HEK293T (cell line): ENCODE measurements around the gene SLC25A30.

Source experiments
- CTCF ChIA-PET: fragments of 350-600 bp; formaldehyde crosslinking; extraction: SDS; loops from one replicate; lab custom pipeline; 2021; ENCODE audit warnings: antibody characterized with exemption, inconsistent platforms; lab: Yijun Ruan, JAX
- POLR2A ChIA-PET: fragments of 350-600 bp; formaldehyde crosslinking; extraction: SDS; loops from one replicate; lab custom pipeline; 2020; ENCODE audit warnings: antibody characterized with exemption, inconsistent platforms; lab: Yijun Ruan, JAX
- DNase-seq: peaks from one replicate; pipeline ENCODE4 v3.0.0; 2012; ENCODE audit warnings: mixed read lengths; ENCODE audit errors: extremely low spot score
- ARNT ChIP-seq: fragments of 450-650 bp; IDR thresholded peaks from 2 replicates; pipeline ENCODE4 v1.6.1; 2017; ENCODE audit warnings: mild to moderate bottlenecking
- BHLHE40 ChIP-seq: fragments of 450-650 bp; IDR thresholded peaks from 2 replicates; pipeline ENCODE4 v1.6.1; 2016; ENCODE audit warnings: mild to moderate bottlenecking, moderate library complexity, borderline replicate concordance
- CTBP1 ChIP-seq: fragments of 450-650 bp; IDR thresholded peaks from 2 replicates; pipeline ENCODE4 v1.6.1; 2016; ENCODE audit warnings: borderline replicate concordance
- ELF4 ChIP-seq: fragments of 450-650 bp; IDR thresholded peaks from 2 replicates; pipeline ENCODE4 v1.6.1; 2017; ENCODE audit warnings: antibody characterized with exemption
- FOXA1 ChIP-seq: fragments of 450-650 bp; IDR thresholded peaks from 2 replicates; pipeline ENCODE4 v1.6.1; 2016; ENCODE audit warnings: mild to moderate bottlenecking
- FOXK2 ChIP-seq: fragments of 450-650 bp; IDR thresholded peaks from 2 replicates; pipeline ENCODE4 v1.6.1; 2016; ENCODE audit warnings: mild to moderate bottlenecking
- FOXM1 ChIP-seq: fragments of 450-650 bp; IDR thresholded peaks from 2 replicates; pipeline ENCODE4 v1.6.1; 2017; ENCODE audit warnings: mild to moderate bottlenecking, borderline replicate concordance
- HDGF ChIP-seq: fragments of 450-650 bp; IDR thresholded peaks from 2 replicates; pipeline ENCODE4 v1.6.1; 2017; ENCODE audit warnings: antibody characterized with exemption, borderline replicate concordance
- L3MBTL2 ChIP-seq: fragments of 450-650 bp; conservative IDR thresholded peaks from 2 replicates; pipeline ENCODE4 v1.6.1; 2016; ENCODE audit warnings: mild to moderate bottlenecking
- LEF1 ChIP-seq: fragments of 450-650 bp; IDR thresholded peaks from 2 replicates; pipeline ENCODE4 v1.6.1; 2017; ENCODE audit warnings: mild to moderate bottlenecking, borderline replicate concordance
- NFRKB ChIP-seq: fragments of 450-650 bp; IDR thresholded peaks from 2 replicates; pipeline ENCODE4 v1.6.1; 2016; ENCODE audit warnings: mild to moderate bottlenecking, moderate library complexity
- SP1 ChIP-seq: fragments of 450-650 bp; IDR thresholded peaks from 2 replicates; pipeline ENCODE4 v1.6.1; 2017
- SUZ12 ChIP-seq: fragments of 450-650 bp; IDR thresholded peaks from 2 replicates; pipeline ENCODE4 v1.6.1; 2016; ENCODE audit warnings: mild to moderate bottlenecking
- TARDBP ChIP-seq: fragments of 450-650 bp; IDR thresholded peaks from 2 replicates; pipeline ENCODE4 v1.6.1; 2016
- ZNF384 ChIP-seq: fragments of 450-650 bp; IDR thresholded peaks from 2 replicates; pipeline ENCODE4 v1.6.1; 2016
- TF ChIP-seq, protein P1 (sequence below): fragments of 450-650 bp; IDR thresholded peaks from 2 replicates; pipeline ENCODE4 v1.6.1; 2016

Gene SLC25A30

GRCh38 chr13:45415112-45415511 is 3.1 kb downstream of the SLC25A30 start:
- TF ChIP-seq FOXM1 (no peak), LEF1 (no peak), CTBP1 (no peak), FOXA1 (no peak), ARNT (no peak), SP1 (no peak)
- TF ChIP-seq, protein P1, sequence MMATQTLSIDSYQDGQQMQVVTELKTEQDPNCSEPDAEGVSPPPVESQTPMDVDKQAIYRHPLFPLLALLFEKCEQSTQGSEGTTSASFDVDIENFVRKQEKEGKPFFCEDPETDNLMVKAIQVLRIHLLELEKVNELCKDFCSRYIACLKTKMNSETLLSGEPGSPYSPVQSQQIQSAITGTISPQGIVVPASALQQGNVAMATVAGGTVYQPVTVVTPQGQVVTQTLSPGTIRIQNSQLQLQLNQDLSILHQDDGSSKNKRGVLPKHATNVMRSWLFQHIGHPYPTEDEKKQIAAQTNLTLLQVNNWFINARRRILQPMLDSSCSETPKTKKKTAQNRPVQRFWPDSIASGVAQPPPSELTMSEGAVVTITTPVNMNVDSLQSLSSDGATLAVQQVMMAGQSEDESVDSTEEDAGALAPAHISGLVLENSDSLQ = no peak
- DNase-seq = no peak
- ChIA-PET CTCF (no interaction called here), POLR2A (interaction anchor here (1.2 kb wide), 1 partner anchor 49 kb away, joined by 3 read pairs; the partner anchor contains the start of gene COG3)

DNA sequence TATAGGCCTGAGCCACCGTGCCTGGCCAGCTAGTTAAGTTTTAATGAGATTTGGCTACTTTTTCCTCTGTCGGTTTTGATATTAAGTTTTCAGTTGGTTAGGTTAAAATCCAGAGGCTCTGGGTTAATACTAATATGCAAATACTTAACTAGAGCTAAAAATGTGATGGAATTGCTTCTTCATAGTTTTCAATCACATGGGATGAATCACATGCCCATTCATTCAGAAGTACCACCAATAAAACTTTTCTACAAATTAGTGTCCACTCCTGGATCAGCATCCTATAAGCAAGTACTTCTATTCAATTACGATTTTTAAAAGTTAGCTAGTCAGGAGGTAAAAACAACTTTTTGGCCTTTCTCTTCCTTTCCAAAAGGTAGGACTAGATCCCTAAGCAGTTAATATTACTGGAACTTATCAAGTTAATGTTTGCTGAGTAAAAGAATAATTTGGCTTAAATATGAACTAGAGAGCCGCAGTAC is 4.3 kb downstream of the SLC25A30 start:
- TF ChIP-seq NFRKB = no peak
- no peak for TF ChIP-seq CTBP1
- no peak for TF ChIP-seq HDGF
- no peak for TF ChIP-seq LEF1
- TF ChIP-seq BHLHE40 = no peak
- TF ChIP-seq, protein P1 = no peak
- TF ChIP-seq ELF4 = no peak
- TF ChIP-seq FOXM1 = no peak
- no peak for TF ChIP-seq ARNT
- TF ChIP-seq SP1 = no peak
- no peak for TF ChIP-seq SUZ12
- no peak for TF ChIP-seq ZNF384
- no peak for TF ChIP-seq FOXK2
- ChIA-PET POLR2A (no interaction called here), CTCF (no interaction called here)
- no peak for DNase-seq

DNA sequence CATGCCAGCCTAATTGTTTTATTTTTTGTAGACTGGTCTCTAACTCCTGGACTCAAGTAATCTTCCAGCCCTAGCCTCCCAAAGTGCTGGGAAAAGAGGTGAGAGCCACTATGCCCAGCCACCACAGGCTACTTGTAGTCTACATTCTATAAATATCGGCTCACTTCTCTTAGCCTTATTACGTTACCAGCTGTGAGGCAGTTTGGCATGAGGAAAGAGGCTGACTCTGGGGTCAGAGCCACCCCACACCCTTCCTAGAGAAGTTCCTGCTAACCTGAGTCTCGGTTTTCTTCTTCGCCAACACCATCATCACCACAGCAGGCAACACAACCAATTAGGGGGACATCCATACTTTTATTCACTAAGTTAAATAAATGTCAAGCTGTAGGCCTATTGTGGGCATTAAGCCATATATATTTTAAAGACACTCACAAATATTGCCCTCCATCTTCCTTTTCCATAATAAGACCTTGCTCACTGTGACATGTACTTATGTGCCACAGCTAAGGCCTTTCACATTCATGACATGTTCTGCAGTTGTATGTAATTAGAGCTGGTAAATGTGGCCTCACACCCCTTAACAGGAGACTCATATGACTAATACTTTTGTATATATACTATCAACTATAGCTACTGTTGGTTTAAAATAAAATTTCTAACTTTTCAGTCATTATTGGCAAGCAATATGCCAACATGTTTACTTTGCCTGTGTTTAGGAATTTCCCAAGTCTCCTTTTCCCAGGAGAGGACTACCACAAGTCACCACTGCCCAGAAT is 5.7 kb downstream of the SLC25A30 start:
- TF ChIP-seq TARDBP (no peak), BHLHE40 (no peak), SUZ12 (no peak), CTBP1 (no peak), LEF1 (no peak), L3MBTL2 (no peak), FOXA1 (no peak), SP1 (no peak), NFRKB (no peak), ZNF384 (no peak), FOXK2 (no peak), FOXM1 (no peak), ELF4 (no peak), ARNT (no peak), HDGF (no peak)
- TF ChIP-seq, protein P1 = no peak
- ChIA-PET POLR2A (no interaction called here), CTCF (no interaction called here)
- no peak for DNase-seq

DNA sequence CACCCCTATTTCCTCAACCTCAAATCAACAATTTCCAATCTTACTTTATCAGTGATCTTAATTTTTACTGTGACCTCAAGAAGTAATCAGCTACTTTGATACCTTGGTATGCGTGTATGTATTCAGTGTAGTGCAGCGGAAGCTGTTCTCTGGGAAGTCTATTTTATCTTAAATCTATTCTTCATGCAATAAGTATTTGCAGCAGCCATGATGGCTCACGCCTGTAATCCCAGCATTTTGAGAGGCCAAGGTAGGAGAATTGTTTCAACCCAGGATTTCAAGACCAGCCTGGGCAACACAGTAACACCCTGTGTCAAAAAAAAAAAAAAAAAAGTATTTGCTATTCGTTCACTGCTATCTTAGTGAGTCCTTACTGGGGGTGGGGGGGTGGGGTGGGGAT is 6.5 kb downstream of the SLC25A30 start:
- no peak for DNase-seq
- CTCF ChIA-PET = no interaction called here
- TF ChIP-seq LEF1 (no peak), ZNF384 (no peak), FOXM1 (no peak), ELF4 (no peak), HDGF (no peak), SUZ12 (no peak), NFRKB (no peak), BHLHE40 (no peak), FOXK2 (no peak)
- POLR2A ChIA-PET = no interaction called here

DNA sequence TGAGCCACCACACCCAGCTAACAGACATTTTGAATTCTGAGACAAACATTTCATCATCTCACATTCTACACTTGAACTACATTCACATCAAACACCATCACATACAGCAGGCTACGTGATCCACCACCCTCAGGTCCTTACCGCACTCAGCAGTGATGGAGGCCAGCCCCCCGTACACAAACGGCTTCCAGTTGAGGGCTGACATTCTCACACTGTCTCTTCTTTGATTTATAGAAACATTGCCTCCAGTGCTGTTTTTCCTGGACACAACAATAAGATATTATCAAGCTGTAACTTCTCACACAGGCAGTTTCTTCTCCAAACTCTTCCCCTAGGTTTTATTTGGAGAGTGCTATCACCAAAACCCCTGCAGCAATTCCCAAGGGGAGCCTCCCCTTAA is 7.0 kb downstream of the SLC25A30 start:
- CTCF ChIA-PET = interaction anchor here (0.6 kb wide), 1 partner anchor 79 kb away, joined by 3 read pairs; no protein-coding TSS in a partner anchor
- TF ChIP-seq, protein P1 = peak; percentile 13; the same call in 1 of the 2 replicates
- TF ChIP-seq FOXK2 (no peak), L3MBTL2 (no peak)
- DNase-seq = no peak
- POLR2A ChIA-PET = no interaction called here

GRCh38 chr13:45410466-45410865 is 7.7 kb downstream of the SLC25A30 start:
- POLR2A ChIA-PET = no interaction called here
- no peak for DNase-seq
- TF ChIP-seq FOXA1 = no peak
- TF ChIP-seq ZNF384 = no peak
- TF ChIP-seq FOXK2 = no peak
- no peak for TF ChIP-seq TARDBP
- no peak for TF ChIP-seq BHLHE40
- CTCF ChIA-PET = interaction anchor here (0.6 kb wide), 1 partner anchor 80 kb away, joined by 3 read pairs; no protein-coding TSS in a partner anchor
